Ectodermal cell (in vitro differentiated cells): Measurements from ENCODE around the gene ZNRF1.

Experiments used
- H3K27ac ChIP-seq: 2 replicates; pipeline ENCODE4 v1.7.0; 2013; ENCODE audit warnings: mild to moderate bottlenecking, low read depth, low read length; ENCODE audit not compliant: insufficient read depth, poor library complexity, severe bottlenecking
- H3K27me3 ChIP-seq: 2 replicates; pipeline ENCODE4 v1.7.0; 2013; ENCODE audit warnings: mild to moderate bottlenecking, low read length; ENCODE audit not compliant: insufficient read depth, control insufficient read depth, poor library complexity, severe bottlenecking
- H3K36me3 ChIP-seq: one replicate; pipeline ENCODE4 v1.7.0; 2013; ENCODE audit warnings: low read length; ENCODE audit not compliant: control insufficient read depth, insufficient read depth
- H3K4me1 ChIP-seq: one replicate; pipeline ENCODE4 v1.7.0; 2013; ENCODE audit warnings: low read length; ENCODE audit not compliant: control insufficient read depth, insufficient read depth
- H3K4me3 ChIP-seq: 2 replicates; pipeline ENCODE4 v1.7.0; 2013; ENCODE audit warnings: low read depth, low read length, control low read depth; ENCODE audit not compliant: insufficient read depth
- H3K9me3 ChIP-seq: 2 replicates; pipeline ENCODE4 v1.7.0; 2013; ENCODE audit warnings: mild to moderate bottlenecking, low read length, moderate library complexity; ENCODE audit not compliant: control insufficient read depth
- WGBS, 2 experiments: methylation state at CpG; one replicate each; pipeline ENCODE4 v1.1.7; 2013; ENCODE audit warnings: missing lambda C conversion rate in 2 of 2; 5-methylcytosine and 5-hydroxymethylcytosine counted together

ZNRF1 gene

DNA sequence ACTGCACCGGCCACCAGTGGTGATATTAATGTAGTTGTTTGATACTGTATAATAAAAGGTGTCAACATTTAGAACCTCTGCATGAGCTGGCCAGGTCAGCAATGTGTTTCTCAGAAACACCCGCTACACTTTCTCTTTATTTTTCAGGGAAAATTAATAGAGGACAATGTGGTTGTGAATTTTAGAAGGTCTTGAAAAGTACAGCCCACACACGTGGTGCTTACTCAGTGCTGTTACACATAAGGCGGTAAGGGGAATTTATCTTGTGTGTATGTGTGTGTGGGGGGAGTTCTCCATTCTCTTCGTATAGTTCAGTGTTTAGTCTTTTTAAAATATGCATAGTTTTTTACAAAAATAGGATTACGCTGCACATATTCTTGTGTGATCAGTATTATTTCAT is 145.1 kb downstream of the ZNRF1 start:
- no peaks in the 10 kb centered on the region for H3K36me3 ChIP-seq
- no peaks in the 10 kb centered on the region for H3K9me3 ChIP-seq
- H3K27me3 ChIP-seq = no peaks in the 10 kb centered on the region
- no peak overlapping the region for H3K27ac ChIP-seq
- WGBS, 2 experiments = 91 to 96% methylated on average over 6 of the region's 6 CpGs
- no peak overlapping the region for H3K4me3 ChIP-seq
- no peaks in the 10 kb centered on the region for H3K4me1 ChIP-seq

GRCh38 chr16:75147968-75148310 is 149.1 kb downstream of the ZNRF1 start:
- Histone ChIP-seq H3K4me3 (no peak overlapping the region), H3K36me3 (peaks cover 13% of the 10 kb centered on the region), H3K27me3 (no peaks in the 10 kb centered on the region), H3K4me1 (no peaks in the 10 kb centered on the region), H3K9me3 (peaks cover 3% of the 10 kb centered on the region), H3K27ac (no peak overlapping the region)
- 0 to 68% methylated on average over 1 to 3 of the region's 3 CpGs for WGBS, 2 experiments

DNA sequence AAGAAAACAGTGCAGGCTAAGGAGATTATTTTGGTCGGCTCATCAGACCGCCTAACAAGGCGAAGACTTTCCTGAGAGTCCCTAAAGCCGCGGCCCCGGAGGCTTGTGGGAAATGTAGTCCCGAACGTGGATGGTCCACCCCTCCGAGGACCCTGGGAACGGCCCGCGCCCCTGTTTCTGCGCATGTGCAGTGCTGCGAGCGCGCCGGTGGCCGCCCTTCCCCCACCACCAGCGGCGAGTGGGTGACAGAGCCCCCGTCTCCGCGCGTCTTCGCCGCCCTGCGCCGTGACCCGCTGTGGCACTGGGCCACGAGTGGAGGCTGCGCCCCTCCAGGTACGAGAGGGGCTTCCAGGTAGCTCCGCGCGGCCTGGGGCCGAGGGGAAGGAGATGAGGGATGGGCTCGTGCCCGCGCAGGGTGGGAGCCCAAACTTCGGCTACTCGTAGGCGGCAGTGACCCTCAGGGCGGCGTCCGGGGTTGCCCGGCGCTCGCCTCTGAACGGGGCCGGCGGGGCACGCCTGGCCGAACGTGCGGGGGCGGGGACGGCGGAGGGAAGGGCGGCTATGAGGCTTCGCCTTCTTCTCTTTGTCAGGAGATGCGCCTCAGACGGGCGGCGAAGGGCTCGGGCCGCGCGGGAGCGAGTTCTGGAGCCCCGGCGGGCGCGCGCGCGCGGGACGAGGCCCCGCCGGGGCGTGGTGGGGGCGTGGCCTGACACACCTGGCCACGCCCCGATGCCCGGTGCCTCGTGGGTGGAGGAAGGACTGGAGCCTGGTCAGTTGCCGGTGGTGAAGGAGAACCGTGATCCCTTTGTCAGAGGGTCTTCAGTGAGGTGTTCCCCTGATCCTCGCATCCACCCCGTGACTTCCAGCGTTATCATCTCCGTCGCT is 149.7 kb downstream of the ZNRF1 start, which contains the start of gene ZFP1:
Gene ZFP1, plus strand, starts transcription at position 214 of the 885 bp plus-strand sequence. CDS start 4,428 bp downstream, outside the sequence.
- H3K9me3 ChIP-seq = peaks cover 3% of the 10 kb centered on the region
- no peaks in the 10 kb centered on the region for H3K27me3 ChIP-seq
- H3K4me3 ChIP-seq = peak within 1 kb of the TSS; percentile 96
- WGBS, 2 experiments = 1% methylated on average over 93 of the region's 93 CpGs
- H3K4me1 ChIP-seq = no peaks in the 10 kb centered on the region
- H3K27ac ChIP-seq = peak within 1 kb of the TSS; percentile 94
- peaks cover 19% of the 10 kb centered on the region for H3K36me3 ChIP-seq

- H3K4me1 ChIP-seq = no peaks in the 10 kb centered on the region
- peaks cover 33% of the 10 kb centered on the region for H3K36me3 ChIP-seq
- WGBS, 2 experiments = 45% methylated on average over 2 of the region's 2 CpGs; no CpG with 5 or more reads in 1 of the 2 experiments
Observed at GRCh38 chr16:75151798-75152197, 153.0 kb downstream of the ZNRF1 start.

DNA sequence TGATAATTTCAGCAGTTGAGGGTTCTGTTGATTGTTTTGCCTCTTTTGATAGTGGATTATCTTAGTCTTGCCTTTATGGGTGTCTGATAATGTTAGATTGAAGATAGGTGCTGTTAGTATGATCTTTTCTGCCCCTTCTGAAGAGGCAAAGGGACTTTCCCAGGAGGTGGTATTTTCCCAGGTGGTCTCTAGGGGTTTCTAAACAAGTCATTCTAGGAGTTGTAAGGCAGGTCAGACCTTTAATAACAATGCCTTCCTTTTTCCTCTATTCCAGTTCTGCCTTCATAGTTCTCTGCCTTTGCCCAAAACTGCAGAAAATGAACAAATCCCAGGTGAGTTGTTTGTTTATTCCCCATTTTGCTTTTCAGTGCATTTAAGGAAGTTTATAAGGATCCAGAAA is 153.8 kb downstream of the ZNRF1 start:
- H3K27ac ChIP-seq = no peak overlapping the region
- peaks cover 38% of the 10 kb centered on the region for H3K36me3 ChIP-seq
- no peaks in the 10 kb centered on the region for H3K4me1 ChIP-seq
- no peaks in the 10 kb centered on the region for H3K27me3 ChIP-seq
- H3K9me3 ChIP-seq = peaks cover 3% of the 10 kb centered on the region
- no peak overlapping the region for H3K4me3 ChIP-seq

More at GRCh38 chr16:75151798-75152197, 153.0 kb downstream of the ZNRF1 start:
- Histone ChIP-seq H3K4me3 (no peak overlapping the region), H3K9me3 (peaks cover 3% of the 10 kb centered on the region), H3K27ac (no peak overlapping the region), H3K27me3 (no peaks in the 10 kb centered on the region)

DNA sequence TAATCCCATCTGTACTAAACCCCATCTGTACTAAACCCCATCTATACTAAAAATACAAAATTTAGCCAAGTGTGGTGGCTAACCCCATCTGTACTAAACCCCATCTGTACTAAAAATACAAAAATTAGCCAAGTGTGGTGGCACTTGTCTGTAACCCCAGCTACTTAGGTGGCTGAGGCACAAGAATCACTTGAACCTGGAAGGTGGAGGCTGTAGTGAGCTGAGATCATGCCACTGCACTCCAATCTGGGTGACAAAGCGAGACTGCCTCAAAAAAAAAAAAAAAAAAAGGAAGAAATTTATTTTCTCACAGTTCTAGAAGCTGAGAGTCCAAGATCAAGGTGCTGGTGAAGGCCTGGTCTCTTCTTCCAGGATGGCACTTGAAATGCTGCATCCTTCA is 161.6 kb downstream of the ZNRF1 start:
- Histone ChIP-seq H3K4me3 (no peak overlapping the region), H3K27me3 (no peaks in the 10 kb centered on the region), H3K4me1 (no peaks in the 10 kb centered on the region), H3K36me3 (peaks cover 21% of the 10 kb centered on the region), H3K27ac (no peak overlapping the region), H3K9me3 (no peaks in the 10 kb centered on the region)
- 82 to 96% methylated on average over 1 of the region's 1 CpG for WGBS, 2 experiments
